ENCODE measurements around the gene GM2A. TPM values are rescaled to one million over a fixed set of nuclear protein-coding genes. Genes with fewer than 3 reads are reported as not detected.

Gene GM2A
- total RNA-seq, 3 donors from 2014 or later (not counting 1 experiment from before 2014, with no cell fraction given): 9.6 to 15.9 (median 15.6) TPM

- H3K36me3 ChIP-seq (ENCODE audit: control insufficient read depth, insufficient read depth, low read length): peaks cover 33% of the 10 kb centered on the region
- H3K9me3 Mint-ChIP-seq: no peaks in the 10 kb centered on the region
- no peak for TF ChIP-seq CTCF (IDR thresholded peaks at IDR 0.05)
- H3K27ac ChIP-seq (ENCODE audit: low read length): peak overlapping the region; percentile 63
- H3K27me3 Mint-ChIP-seq (ENCODE audit: low read depth in 2 of 2): no peaks in the 10 kb centered on the region
- peaks cover 76 to 80% of the 10 kb centered on the region in 2 donors for H3K4me1 Mint-ChIP-seq
- H3K36me3 Mint-ChIP-seq: no peaks in the 10 kb centered on the region
- H3K27ac Mint-ChIP-seq: peak overlapping the region; percentile 88 to 92
- no peaks in the 10 kb centered on the region for H3K27me3 ChIP-seq (ENCODE audit: control insufficient read depth, insufficient read depth, low read length)
- DNase-seq: no peak
- peak overlapping the region; percentile 59 for H3K4me3 ChIP-seq (ENCODE audit: low read length)
- WGBS (ENCODE audit: insufficient coverage): 58% methylated on average over 3 of the region's 3 CpGs
- intact Hi-C loops (cut with micrococcal nuclease): no loop called here
- peak overlapping the region; percentile 87 for H3K4me3 Mint-ChIP-seq
- ATAC-seq: peak in 2 of 3 donors; percentile 30 to 40
- peaks cover 75% of the 10 kb centered on the region for H3K4me1 ChIP-seq (ENCODE audit: control insufficient read depth, insufficient read depth, low read length)
- H3K9me3 ChIP-seq (ENCODE audit: control insufficient read depth, insufficient read depth, low read length): no peaks in the 10 kb centered on the region
Observed at GRCh38 chr5:151221574-151221973, 31.4 kb upstream of the GM2A start.

- Histone ChIP-seq H3K9me3 (ENCODE audit: control insufficient read depth, insufficient read depth, low read length) (no peaks in the 10 kb centered on the region), H3K27me3 (ENCODE audit: control insufficient read depth, insufficient read depth, low read length) (no peaks in the 10 kb centered on the region), H3K27ac (ENCODE audit: low read length) (peak overlapping the region; percentile 63), H3K4me1 (ENCODE audit: control insufficient read depth, insufficient read depth, low read length) (peaks cover 68% of the 10 kb centered on the region), H3K4me3 (ENCODE audit: low read length) (peak overlapping the region; percentile 59), H3K36me3 (ENCODE audit: control insufficient read depth, insufficient read depth, low read length) (peaks cover 27% of the 10 kb centered on the region)
- Mint-ChIP-seq H3K36me3 (no peaks in the 10 kb centered on the region), H3K27ac (peak overlapping the region; percentile 88 to 92), H3K4me3 (peak overlapping the region; percentile 87), H3K4me1 (peaks cover 72 to 75% of the 10 kb centered on the region in 2 donors), H3K9me3 (no peaks in the 10 kb centered on the region), H3K27me3 (ENCODE audit: low read depth in 2 of 2) (no peaks in the 10 kb centered on the region)
- ATAC-seq: no peak
- intact Hi-C loops (cut with micrococcal nuclease): no loop called here
- TF ChIP-seq CTCF (IDR thresholded peaks at IDR 0.05): no peak
- DNase-seq: peak in 1 of 2 donors; percentile 40
- WGBS (ENCODE audit: insufficient coverage): 70% methylated on average over 6 of the region's 6 CpGs
Observed at GRCh38 chr5:151222054-151222789, 30.8 kb upstream of the GM2A start.

- intact Hi-C loops (cut with micrococcal nuclease): loop anchor here (1.0 kb wide), 1 partner anchor 9 kb away; no protein-coding TSS in a partner anchor
- Histone ChIP-seq H3K4me3 (ENCODE audit: low read length) (peak overlapping the region; percentile 59), H3K27ac (ENCODE audit: low read length) (peak overlapping the region; percentile 63), H3K4me1 (ENCODE audit: control insufficient read depth, insufficient read depth, low read length) (peaks cover 61% of the 10 kb centered on the region), H3K27me3 (ENCODE audit: control insufficient read depth, insufficient read depth, low read length) (no peaks in the 10 kb centered on the region), H3K9me3 (ENCODE audit: control insufficient read depth, insufficient read depth, low read length) (no peaks in the 10 kb centered on the region), H3K36me3 (ENCODE audit: control insufficient read depth, insufficient read depth, low read length) (peaks cover 22% of the 10 kb centered on the region)
- DNase-seq (peak; percentile 43 to 67), ATAC-seq (peak; percentile 77 to 85 (median 78))
- WGBS (ENCODE audit: insufficient coverage): 1% methylated on average over 3 of the region's 4 CpGs
- H3K27ac Mint-ChIP-seq: peak overlapping the region; percentile 88 to 92
- TF ChIP-seq CTCF (IDR thresholded peaks at IDR 0.05): no peak
- peaks cover 65 to 68% of the 10 kb centered on the region in 2 donors for H3K4me1 Mint-ChIP-seq
- peak overlapping the region; percentile 87 for H3K4me3 Mint-ChIP-seq
- H3K9me3 Mint-ChIP-seq: no peaks in the 10 kb centered on the region
- H3K27me3 Mint-ChIP-seq (ENCODE audit: low read depth in 2 of 2): no peaks in the 10 kb centered on the region
- no peaks in the 10 kb centered on the region for H3K36me3 Mint-ChIP-seq
Observed at GRCh38 chr5:151222790-151223446, 30.1 kb upstream of the GM2A start.
